M059J (cell line): ENCODE measurements around the gene HUNK. TPM values are rescaled to one million over a fixed set of nuclear protein-coding genes. Genes with fewer than 3 reads are reported as not detected.

Experiments
- DNase-seq: peaks from one replicate; pipeline ENCODE4 v3.0.0-alpha.2; 2012; ENCODE audit warnings: low read depth
- total RNA-seq: library from RNA; depleted of rRNA; stranded (reverse); fragments of >200 nt; shearing (Covaris generic); gene quantifications from 2 replicates; pipeline ENCODE4 v1.2.3, GENCODE V29; 2014

Gene HUNK
- total RNA-seq, 1 experiment from 2014 or later: 0.15 TPM

DNA sequence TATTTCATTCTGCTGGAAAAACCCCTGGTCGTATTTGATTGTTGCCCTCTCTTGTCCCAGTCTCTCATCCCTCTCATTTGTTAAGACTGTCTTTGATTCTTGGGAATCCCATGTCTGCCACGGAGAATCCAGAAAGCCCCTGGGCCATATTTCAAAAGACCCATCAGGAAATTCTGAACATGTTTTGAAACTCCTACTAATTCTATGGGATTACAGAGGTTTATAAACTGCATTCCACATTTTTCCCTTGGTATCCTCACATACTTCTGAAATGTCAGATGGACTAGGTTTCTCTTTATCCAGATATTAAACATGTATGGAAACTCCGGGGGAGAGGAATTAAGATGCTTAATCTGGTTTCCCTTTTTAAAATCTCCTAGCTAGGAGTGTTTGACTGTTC is 80.0 kb downstream of the HUNK start:
- DNase-seq: no peak

DNA sequence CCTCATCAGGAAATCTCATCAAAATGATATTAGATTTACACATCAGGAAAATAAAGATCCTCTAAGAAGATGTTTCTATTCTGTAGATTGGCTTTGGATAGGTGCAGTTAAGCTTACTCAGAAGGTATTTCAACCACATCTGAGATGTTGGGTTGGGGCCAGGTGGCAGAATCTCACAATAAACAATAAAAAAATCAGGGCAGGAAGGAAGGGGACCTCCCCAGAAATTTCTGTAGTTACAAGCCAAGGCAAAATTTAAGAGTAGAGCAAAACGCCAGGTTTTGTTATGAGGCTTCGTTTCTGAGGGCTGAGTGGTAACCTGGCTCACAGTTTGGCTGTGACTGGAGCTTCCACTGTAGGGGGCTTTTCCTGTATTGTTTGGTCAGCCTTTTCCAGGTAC is 84.8 kb downstream of the HUNK start:
- DNase-seq: no peak

DNA sequence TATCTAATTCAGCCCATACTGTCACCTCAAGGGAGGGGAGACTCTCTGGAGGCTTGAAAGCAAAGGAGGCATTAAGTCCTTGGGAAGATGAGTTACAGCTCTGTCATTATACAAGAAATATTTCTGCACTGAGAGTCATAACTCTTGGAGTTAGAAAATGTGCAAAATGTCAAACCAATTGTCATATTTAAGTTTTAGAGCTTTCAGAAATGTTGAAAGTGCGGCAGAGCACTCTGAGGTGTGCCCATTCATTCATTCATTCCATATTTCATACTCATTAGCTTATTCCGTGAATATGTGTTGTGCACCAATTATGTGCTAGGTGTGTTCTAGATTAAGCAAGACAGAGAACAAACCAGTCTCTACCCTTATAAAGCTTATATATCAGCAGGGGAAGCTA is 87.1 kb downstream of the HUNK start:
- no peak for DNase-seq

DNA sequence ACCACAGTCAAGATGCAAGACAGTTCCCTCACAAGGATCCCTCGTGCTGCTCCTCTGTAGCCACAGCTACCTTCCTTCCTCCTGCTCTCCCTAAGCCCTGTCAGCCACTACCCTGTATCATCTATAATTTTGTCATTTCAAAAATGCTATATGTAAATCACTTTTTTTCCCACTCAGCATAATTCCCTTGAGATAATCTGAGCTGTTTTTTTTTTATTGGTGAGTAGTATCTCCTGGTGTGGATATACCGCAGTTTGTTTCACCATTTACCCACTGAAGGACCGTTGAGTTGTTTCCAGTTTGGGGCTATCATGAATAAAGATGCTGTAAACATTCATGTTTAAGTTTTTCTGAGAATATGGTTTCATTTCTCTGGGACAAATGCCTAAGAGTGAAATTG is 88.2 kb downstream of the HUNK start:
- no peak for DNase-seq

DNA sequence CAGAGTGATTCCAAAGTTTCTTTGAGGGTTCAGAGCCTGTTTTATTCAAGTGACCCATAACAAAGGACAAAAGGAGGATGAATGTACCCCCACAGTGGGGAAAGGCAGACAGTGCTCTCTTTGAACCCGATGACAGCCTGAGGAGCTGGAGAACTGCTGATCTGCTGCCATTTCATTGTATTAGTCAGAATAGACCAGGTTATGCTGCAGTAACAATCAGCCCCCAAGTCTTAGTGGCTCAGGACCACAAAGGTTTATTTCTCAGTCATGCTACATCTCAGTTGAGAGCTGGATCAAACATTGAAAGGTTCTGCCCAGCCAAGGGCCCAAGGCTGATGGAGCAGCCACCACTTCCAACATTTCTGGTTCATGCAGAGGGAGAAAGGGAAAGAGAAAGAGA is 88.9 kb downstream of the HUNK start:
- no peak for DNase-seq

DNA sequence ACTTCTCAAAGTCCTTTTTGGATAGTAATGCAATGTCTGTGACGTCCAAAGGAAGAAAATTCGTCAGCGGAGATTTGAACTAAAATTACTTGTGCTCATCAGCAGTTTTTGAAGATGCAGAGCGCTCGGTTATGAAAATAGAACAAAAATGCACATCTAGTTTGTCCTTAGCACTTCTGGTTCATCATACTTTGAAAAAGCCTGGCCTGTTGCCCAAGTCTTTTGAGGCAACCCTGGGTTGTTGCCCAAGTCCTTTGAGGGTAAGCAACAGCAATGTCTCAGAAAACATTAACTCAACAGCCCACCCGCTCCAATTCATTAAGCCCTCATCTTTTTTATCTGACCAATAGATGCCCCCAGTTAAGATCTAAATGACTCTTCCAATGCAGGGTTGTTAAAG is 91.9 kb downstream of the HUNK start:
- DNase-seq: no peak

DNA sequence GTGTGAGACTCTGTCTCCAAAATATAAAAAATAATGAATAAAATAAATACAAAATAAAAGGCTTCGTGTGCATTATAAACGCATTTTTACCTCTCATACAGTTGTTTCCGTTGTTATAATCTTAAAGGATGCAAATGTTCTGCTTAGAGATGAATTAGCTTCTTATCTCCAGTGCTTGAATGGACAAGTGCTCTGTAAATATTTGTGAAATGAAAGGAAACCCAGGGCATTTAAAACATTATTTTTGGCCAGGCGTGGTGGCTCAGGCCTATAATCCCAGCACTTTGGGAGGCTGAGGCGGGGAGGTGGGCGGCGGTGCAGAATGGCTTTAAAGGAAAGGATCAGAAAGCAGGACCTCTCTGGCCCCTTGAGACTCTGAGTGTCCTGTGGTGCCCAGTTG is 94.5 kb downstream of the HUNK start:
- DNase-seq: no peak

DNA sequence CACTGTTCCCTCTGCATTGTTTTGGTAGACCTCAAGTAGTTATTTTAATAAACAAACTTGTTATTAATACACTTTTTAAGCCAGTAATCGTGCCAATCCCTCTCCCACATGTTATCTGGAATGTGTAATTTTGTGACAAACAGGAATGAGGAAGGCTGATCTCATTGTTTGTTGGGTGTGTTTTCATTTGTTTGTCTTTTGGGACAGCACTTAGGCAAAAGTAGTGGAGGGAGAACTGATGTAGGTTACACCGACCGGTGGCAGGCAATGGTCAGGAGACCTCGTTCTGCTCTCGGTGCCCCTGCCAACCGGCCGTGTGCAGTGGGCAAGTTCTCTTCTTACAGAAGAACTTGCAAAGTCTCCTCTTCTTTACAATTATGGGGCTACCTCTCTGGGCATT is 99.8 kb downstream of the HUNK start:
- DNase-seq: no peak

DNA sequence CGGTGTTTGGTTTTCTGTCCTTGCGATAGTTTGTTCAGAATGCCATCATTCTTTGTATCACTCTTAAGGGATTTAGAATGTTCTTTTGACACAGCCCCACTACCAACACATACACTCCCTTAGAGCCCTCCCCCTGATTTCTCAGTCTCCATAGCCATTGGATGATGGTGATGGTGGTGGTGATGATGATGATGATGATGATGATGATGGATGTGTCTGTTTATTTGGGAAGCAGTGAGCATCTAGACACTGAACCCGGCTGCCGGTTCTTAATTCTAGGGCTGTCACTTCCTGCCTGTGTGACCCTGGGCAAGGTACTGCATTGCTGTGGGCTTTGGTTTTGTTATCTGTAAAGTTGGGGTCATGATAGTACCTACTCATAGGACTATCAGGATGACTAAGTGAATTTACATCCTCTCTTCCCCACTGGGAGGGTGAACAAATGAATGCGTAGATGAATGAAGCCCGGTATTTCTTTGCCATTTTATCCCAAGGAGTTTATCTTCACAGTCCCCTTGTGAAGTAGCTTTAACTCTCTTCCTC is 100.7 kb downstream of the HUNK start:
- DNase-seq: no peak

DNA sequence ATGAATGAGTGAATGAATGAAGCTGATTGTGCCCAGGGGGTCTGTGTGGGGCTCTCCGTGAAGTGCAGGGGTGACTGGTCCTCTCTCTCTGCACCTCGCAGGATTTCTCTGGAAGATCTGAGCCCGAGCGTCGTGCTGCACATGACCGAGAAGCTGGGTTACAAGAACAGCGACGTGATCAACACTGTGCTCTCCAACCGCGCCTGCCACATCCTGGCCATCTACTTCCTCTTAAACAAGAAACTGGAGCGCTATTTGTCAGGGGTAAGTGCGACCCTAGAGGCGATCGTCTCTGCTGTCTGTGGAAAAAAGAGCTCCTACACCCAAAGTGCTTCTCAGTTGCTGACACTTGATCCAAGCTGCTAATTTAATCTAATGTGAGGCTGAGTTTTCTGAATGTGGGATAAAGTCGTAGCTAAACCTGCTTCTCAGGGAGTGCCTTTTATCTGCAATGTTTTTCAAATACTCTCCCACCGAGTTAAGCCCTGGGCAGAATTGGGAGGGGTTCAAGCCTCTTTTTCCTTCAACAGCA is 101.7 kb downstream of the HUNK start:
- no peak for DNase-seq

DNA sequence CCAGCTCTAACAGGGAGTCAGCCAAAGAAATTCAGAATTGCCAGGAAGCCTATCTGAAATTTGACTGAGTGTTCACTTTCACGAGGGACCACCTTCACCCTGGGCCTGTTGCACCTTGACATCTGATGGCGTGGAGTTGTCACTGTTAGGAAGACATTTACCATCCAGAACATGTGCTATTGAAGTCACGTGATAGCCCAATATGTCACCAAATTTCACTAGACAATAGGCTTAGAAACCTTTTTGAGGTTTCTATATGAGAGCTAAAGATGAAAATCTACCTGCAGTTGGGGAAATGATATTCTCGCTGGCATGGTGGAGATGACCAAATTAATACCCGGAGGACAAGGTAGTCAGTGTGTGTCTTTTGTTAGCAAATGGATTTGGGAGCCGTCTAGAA is 102.7 kb downstream of the HUNK start:
- no peak for DNase-seq

DNA sequence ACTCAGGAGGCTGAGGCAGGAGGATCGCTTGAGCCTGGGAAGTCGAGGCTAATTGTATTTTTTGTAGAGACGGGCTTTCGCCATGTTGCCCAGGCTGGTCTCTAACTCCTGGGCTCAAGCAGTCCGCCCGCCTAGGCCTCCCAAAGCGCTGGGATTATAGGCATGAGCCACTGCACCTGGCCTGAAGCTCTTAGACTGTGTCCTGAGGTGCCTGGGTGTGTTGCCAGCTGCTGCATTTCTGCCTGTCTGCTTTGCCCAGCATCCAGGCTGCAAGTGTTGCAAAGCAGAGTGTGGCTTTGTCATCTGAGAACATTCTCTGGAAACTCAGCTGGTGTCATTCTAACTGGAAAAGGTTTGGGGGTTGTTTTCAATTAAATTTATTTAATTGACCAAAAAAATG is 105.0 kb downstream of the HUNK start:
- no peak for DNase-seq

DNA sequence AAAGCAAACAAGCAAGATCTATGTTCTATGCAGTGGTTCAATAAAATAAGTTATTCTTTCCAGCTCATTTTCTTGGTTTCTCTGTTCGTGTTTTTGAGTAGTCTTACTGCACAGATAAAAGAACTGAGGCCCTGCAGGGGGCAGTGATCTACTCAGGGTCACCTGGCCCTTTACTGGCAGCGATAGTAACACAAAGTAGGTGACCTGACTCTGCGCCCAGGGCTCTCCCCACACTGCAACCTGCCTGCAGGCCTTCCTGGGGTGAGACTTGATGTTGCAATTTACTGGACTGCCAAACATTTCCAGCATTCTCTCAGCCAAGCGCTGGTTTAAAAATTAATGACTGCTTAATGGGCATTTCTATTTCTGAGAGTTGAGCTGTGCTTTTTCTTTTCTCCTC is 110.3 kb downstream of the HUNK start:
- no peak for DNase-seq

DNA sequence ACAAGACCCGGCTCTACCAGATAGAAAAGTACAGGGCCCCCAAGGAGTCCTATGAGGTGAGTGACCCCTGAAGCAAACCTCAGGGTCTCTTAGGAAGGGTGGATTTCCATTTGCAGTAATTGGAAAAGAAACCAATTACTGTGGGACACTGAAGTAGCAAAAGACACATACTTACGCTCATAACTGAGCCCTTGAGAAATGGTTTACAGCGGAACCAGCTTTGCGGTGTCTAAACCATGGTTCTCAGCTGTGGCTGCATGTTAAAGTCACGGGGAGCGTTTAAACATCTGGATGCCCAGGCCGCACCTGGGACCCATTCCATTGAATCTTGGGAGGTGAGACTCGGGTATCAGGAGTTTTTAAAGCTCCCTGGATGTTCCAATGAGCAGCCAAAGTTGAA is 110.7 kb downstream of the HUNK start:
- no peak for DNase-seq

DNA sequence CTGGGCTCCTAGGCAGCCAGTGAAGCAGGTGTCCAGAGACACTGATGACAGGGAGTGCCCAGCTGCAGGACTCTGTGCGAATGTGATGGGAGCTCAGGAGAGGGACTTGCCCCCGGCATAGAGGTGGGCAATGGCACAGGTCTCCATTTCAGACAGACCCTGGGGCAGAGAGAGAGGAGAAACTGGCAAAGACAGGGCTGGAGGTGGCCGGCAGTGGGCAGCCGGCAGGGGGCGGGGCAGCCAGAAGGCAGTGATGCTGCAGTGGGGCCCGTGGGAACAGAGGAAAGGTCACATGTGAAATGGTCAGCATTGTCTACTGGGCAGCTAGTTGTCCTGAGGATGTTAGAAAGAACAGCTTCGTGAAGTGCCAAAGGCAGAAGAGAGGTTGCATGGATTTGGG is 112.6 kb downstream of the HUNK start:
- DNase-seq: no peak

DNA sequence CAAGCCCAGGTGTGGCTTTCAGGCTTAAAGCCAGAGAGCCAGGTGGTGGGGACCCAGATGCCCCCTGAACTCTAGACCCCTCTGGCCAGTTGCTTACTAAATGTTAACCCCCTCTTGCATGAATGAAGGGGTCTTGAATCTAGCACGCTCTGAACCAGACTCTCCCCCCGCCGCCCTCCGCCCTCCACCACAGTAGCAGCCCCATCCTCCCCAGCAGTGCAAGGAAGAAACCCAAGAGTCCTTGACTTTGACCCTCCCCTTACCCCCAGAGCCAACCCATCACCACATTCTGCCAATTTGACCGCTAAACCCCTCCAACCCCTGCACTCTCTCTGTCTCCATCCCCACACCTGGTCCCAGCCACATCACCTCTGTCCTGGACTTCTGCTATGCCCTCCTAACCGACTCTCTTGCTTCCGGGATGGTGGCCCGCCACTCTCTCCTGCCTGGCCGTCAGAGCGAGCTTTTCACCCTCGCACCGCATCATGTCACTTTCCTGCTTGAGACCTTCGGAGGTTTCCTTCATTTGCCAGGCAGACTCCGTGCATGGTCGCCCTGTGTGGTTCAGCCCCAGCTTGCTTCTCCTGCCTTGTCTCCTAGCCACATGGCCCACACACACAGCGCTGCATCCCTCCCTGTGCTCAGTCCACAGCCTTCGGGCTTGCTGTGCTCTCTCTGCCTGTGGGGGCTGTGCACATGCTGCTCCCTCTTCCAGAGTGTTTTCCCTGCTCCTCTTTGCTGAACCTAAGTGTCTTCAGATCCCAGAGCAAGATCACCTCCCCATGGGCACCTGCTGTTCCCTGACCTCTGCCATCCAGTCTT is 113.4 kb downstream of the HUNK start:
- DNase-seq: no peak

DNA sequence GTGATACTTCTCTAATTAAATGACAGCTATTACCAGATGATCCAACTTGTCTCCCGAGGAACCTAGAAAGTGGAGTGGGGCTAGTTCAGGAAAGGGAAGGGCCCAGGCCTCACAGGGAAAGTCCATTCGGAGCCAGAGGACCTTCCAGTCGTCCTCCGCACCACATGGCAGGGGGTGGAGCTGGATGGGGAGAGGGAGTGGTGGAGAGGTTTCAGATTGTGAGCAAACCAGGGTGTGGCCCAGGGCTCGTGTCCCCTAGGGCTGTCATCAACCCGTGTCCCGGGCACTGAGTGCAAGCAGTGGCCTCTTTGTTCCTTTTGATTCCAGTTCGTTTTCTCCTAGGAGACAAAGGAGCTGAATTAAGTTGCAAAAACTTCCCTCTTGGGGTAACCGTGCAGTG is 114.9 kb downstream of the HUNK start:
- DNase-seq: no peak

DNA sequence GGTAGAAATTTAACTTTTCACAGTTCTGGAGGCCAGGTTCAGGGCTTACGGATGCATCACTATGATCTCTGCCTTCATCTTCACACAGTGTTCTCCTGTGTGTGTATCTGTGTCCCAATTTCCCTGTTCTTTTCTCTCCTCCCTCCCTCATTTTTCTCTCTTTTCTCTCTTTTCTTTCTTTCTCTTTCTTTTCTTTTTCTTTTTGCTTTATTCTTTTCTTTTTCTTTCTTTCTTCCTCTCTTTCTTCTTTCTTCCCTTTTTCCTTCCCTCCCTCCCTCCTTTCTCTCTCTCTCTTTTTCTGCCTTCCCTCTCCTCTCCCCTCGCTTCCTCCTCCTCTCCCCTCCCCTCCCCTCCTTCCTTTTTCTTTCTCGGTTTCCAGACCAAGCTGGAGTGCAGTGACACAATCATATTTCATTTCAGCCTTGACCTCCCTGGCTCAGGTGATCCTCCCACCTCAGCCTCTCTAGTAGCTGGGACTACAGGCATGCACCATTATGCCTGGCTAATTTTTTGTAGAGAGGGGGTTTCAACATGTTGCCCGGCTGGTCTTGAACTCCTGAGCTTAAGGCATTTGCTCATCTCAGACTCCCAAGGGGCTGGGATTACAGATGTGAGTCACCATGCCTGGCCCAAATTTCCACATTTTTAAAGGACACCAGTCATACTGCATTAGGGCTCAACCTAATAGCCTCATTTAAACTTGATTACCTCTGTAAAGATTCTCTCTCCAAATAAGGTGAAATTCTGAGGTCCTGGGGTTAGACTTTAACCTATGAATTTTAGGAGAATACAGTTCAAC is 115.9 kb downstream of the HUNK start:
- DNase-seq: no peak

DNA sequence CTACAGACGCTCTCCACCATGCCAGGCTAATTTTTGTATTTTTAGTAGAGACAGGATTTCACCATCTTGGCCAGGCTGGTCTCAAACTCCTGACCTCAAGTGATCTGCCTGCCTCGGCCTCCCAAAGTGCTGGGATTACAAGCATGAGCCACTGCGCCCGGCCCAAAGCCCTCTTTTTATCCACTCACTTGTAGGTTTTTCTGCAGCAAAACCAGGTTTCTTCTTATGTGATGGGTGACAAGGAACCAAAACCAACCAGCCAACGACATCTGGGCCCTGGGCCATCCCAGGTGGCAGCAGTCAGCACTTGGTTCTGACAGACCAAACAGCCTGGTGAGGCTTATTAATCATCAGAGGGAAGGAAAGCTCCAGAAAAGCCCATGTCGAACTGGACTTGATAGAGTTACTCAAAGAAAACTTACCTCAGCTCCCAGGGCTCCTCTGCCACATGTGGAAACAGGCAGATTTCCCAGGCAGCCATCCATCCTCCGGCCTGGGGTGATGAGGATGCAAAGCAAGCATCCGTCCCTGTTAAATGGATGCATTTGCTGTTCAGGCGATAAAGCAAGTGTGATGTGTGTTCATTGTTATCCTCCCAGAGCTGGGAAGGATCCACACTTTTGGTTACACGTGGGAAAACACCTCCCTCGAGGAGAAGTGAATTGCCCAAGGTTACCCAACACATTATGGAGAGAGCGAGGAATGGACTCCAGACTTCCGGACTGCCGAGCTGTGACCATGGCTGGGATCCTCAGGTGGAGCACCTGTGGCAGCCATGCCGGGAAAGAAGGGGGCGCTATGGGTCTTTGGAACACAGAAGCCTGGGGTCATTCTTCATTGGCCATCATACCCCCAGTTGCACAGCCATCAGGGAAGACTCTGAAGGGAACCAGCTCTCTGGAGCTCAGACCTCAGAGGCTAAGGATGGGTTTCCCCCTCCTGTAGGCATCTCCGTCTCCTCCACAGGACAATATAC is 118.8 kb downstream of the HUNK start:
- DNase-seq: no peak

DNA sequence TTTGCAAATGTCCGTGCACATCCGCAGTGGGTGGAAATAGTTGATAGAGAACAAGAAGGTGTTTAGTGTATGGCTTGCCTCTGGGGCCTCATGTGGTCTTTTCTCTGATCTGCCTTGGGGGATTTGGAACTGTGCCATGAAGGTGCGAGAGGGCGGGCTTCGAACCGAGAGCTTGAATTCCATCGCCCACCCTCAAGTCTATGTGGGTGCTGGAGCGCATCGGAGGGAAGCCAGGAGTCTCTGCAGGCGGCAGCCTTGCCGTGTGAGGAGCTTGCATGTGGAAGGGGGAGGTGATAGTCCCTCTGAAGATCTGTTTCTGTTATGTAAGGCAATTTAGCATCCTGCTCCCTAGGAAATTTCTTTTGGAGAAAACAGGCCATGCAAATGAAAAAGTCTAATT is 119.6 kb downstream of the HUNK start:
- no peak for DNase-seq
